Measurements from ENCODE around the gene ZDHHC5.

The ZDHHC5 gene

DNA sequence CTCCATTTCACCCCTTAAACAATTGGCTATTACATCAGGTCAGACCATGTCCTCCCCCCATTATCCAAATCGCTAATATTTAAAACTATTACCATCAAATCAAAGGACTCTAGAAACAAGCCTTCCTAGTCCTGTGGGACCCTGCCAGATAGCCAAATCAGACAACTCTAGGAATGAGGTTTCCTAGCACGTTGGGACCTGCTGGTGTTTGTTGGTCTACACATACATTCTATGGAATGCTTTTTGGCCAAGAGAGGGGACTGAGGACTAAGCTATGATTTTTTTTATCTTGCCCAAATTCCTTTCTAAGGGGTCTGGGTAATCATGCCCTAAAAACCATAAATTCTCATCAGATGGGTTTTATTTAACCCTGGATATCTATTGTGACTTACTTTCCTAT lies 59.3 kb downstream of the ZDHHC5 start:
- in situ Hi-C loops (cut with MboI; ENCODE audit: low sequenced_read_pairs): no loop called here

DNA sequence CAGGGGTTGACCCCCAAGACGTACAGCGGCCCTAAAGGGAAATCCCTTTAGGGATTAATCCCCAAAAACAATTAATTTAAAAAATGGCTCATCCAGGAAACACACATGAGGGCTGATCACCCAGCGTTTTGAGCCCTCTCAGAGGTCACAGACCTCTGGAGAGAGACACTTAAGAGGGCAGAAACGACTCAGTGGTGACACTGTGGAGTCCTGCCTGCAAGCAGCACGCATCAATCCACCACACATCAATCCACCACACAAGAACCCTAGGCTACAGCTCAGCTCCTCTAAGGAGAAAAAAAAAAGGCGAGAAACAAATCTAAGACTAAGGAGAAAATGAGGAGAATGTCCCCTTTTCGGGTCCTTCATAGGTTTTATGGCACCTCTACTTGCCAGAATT lies 60.9 kb downstream of the ZDHHC5 start:
- in situ Hi-C loops (cut with MboI; ENCODE audit: low sequenced_read_pairs): no loop called here

DNA sequence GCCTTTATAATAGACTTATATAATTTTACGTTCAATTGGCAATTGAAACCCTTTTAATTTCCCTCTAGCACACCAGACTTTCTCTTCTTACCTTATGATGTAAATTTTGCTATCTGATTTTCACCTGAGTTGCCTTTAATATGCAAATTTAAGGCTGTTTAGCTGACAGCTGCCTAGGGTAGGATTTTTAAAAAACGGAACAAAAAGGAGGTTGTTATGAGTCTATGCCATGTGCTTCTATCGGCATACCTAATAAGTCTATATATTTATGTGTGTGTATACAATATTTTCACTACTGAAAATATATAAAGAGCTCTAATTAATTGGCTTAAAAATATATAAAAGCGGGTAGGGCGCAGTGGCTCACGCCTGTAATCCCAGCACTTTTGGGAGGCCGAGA lies 61.6 kb downstream of the ZDHHC5 start:
- in situ Hi-C loops (cut with MboI; ENCODE audit: low sequenced_read_pairs): no loop called here

GRCh38 chr11:57732661-57733060 lies 64.7 kb downstream of the ZDHHC5 start:
- in situ Hi-C loops (cut with MboI; ENCODE audit: low sequenced_read_pairs): no loop called here

DNA sequence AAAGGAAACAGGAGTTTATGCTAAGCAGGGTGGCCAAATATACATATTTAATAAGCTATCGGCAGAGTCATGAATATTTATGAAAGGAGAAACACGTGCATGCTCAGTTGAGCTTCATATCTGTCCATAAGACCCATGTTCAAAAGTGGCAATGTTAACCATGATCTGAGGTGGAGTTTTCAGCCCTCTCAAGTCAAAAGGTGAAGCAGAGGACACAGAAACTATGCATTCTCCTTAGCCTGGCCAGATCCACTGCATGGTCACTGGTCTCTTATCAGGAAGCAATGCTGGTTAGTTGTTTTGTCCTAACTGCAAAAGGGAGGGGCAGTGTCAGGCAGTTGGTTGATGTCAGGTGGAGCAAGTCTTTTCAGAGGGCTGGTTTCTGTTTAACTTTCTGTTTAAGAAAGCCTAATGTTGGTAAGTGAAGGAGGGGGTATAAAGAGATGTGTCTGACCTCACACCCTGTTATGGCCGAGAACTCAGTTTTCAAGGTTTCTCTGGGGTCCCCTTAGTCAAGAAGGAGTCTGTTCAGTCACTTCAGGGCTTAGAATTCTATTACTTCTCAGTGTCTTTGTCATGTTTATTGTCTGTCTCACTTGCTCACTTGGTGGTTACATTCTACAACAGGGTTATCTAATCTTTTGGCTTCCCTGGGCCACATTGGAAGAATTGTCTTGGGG lies 67.8 kb downstream of the ZDHHC5 start:
- in situ Hi-C loops (cut with MboI; ENCODE audit: low sequenced_read_pairs): no loop called here

- in situ Hi-C loops (cut with MboI; ENCODE audit: low sequenced_read_pairs): loop anchor here (10.0 kb wide), 1 partner anchor 53 kb away; no protein-coding TSS in a partner anchor
Observed at GRCh38 chr11:57741132-57742086, 73.5 kb downstream of the ZDHHC5 start, which contains the start of gene SELENOH. Gene SELENOH (plus strand): TSS chr11:57741491. CDS start chr11:57741596, 105 bp downstream.

DNA sequence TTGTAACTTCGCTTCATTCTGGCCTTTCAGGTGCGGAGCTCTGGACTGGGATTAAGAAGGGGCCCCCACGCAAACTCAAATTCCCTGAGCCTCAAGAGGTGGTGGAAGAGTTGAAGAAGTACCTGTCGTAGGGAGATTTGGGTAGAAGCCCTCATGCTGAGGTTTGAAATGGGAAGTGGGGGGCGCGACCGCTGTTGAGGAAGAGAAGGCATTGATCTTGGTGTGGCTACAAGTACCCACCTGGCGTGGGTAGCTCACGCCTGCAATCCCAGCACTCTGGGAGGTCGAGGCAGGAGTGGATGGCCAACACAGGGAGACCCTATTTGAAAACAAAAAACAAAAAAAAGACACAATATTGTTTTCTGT lies 74.2 kb downstream of the ZDHHC5 start:
- in situ Hi-C loops (cut with MboI; ENCODE audit: low sequenced_read_pairs): loop anchor here (10.0 kb wide), 1 partner anchor 53 kb away; no protein-coding TSS in a partner anchor

DNA sequence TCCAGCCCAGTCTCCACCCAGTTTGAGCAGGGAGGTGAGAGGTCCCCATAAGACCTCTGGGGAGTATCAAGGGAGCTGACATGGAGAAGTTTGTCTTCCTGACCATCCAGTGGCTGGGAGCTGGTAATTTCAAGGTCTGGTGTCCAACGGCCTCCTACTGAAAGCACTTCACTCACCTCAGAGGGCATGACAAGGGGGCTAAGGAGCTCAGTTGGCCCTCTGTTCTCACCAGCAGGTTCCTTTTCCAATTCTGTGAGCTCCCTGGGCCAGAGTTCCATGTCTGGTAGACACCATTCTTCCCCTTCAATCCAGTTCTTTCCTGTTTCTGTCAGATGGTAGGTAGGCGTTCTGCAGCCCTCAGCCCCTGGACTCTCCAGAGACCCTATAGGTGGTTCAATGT lies 76.4 kb downstream of the ZDHHC5 start:
- in situ Hi-C loops (cut with MboI; ENCODE audit: low sequenced_read_pairs): loop anchor here (10.0 kb wide), 1 partner anchor 50 kb away; no protein-coding TSS in a partner anchor

- in situ Hi-C loops (cut with MboI; ENCODE audit: low sequenced_read_pairs): loop anchor here (10.0 kb wide), 1 partner anchor 50 kb away; no protein-coding TSS in a partner anchor
Observed at GRCh38 chr11:57745206-57745605, 77.3 kb downstream of the ZDHHC5 start.

GRCh38 chr11:57746920-57747319 lies 79.0 kb downstream of the ZDHHC5 start:
- in situ Hi-C loops (cut with MboI; ENCODE audit: low sequenced_read_pairs): loop anchor here (10.0 kb wide), 1 partner anchor 48 kb away; no protein-coding TSS in a partner anchor
